Right atrium auricular region (tissue), 2 donors: ENCODE results near the gene KRTAP10-2. TPM values are rescaled to one million over a fixed set of nuclear protein-coding genes. Genes with fewer than 3 reads are reported as not detected.

ENCODE experiments used
- DNase-seq: peaks from one replicate; pipeline ENCODE4 v3.0.0-alpha.2; 2019; ENCODE audit warnings: low spot score
- H3K27ac ChIP-seq, 2 donors: fragments of 200-600 bp; sonication (generic); 1 replicate in 1 of 2; 2 replicates in 1 of 2; pipeline ENCODE4 v1.5.1; 2016 to 2019
- H3K27me3 ChIP-seq, 2 donors: fragments of 200-600 bp; sonication (generic); one replicate each; pipeline versions ENCODE4 v1.5.1 to v1.6.0; 2017 to 2019
- H3K36me3 ChIP-seq: fragments of 200-600 bp; sonication (generic); one replicate; pipeline ENCODE4 v1.5.1; 2016
- H3K4me1 ChIP-seq, 2 donors: fragments of 200-600 bp; sonication (generic); one replicate each; pipeline versions ENCODE4 v1.5.1 to v1.6.0; 2017 to 2019
- H3K4me3 ChIP-seq, 2 donors: fragments of 200-600 bp; sonication (generic); 1 replicate in 1 of 2; 2 replicates in 1 of 2; pipeline ENCODE4 v1.5.1; 2017 to 2019; ENCODE audit warnings: mild to moderate bottlenecking in 1 of 2, moderate library complexity in 1 of 2
- H3K9me3 ChIP-seq, 2 donors: fragments of 200-600 bp; sonication (generic); one replicate each; pipeline ENCODE4 v1.5.1; 2019
- CTCF ChIP-seq, 2 donors: fragments of 200-600 bp; sonication (generic); IDR thresholded peaks; one replicate each; pipeline ENCODE4 v1.5.1; 2019; ENCODE audit warnings: antibody characterized with exemption in 2 of 2
- total RNA-seq, 2 donors: library from RNA; depleted of rRNA; stranded (reverse); fragments of >200 nt; gene quantifications; one replicate each; pipeline ENCODE4 v1.1.0, GENCODE V29; 2016

The KRTAP10-2 gene
- total RNA-seq, 2 donors from 2014 or later: not detected

- H3K27me3 ChIP-seq: no peaks in the 10 kb centered on the region
- H3K4me1 ChIP-seq: no peaks in the 10 kb centered on the region
- no peaks in the 10 kb centered on the region for H3K36me3 ChIP-seq
- no peak for TF ChIP-seq CTCF (IDR thresholded peaks at IDR 0.05)
- H3K4me3 ChIP-seq: no peak overlapping the region
- no peak for DNase-seq
- no peaks in the 10 kb centered on the region for H3K9me3 ChIP-seq
- H3K27ac ChIP-seq: no peak overlapping the region
Measured at GRCh38 chr21:44522753-44523204, 28.5 kb downstream of the KRTAP10-2 start.

GRCh38 chr21:44521928-44522752 lies 29.2 kb downstream of the KRTAP10-2 start:
- H3K27me3 ChIP-seq: no peaks in the 10 kb centered on the region
- H3K9me3 ChIP-seq: no peaks in the 10 kb centered on the region
- no peaks in the 10 kb centered on the region for H3K4me1 ChIP-seq
- H3K4me3 ChIP-seq: no peak overlapping the region
- no peaks in the 10 kb centered on the region for H3K36me3 ChIP-seq
- no peak overlapping the region for H3K27ac ChIP-seq
- TF ChIP-seq CTCF (IDR thresholded peaks at IDR 0.05): no peak
- DNase-seq: no peak

- no peaks in the 10 kb centered on the region for H3K27me3 ChIP-seq
- no peak overlapping the region for H3K27ac ChIP-seq
- H3K36me3 ChIP-seq: no peaks in the 10 kb centered on the region
- no peak for TF ChIP-seq CTCF (IDR thresholded peaks at IDR 0.05)
- DNase-seq: no peak
- no peak overlapping the region for H3K4me3 ChIP-seq
- H3K9me3 ChIP-seq: no peaks in the 10 kb centered on the region
- no peaks in the 10 kb centered on the region for H3K4me1 ChIP-seq
Measured at GRCh38 chr21:44521301-44521927, 29.9 kb downstream of the KRTAP10-2 start.

GRCh38 chr21:44520326-44521300 lies 30.7 kb downstream of the KRTAP10-2 start:
- no peak for TF ChIP-seq CTCF (IDR thresholded peaks at IDR 0.05)
- no peak for DNase-seq
- Histone ChIP-seq H3K4me1 (no peaks in the 10 kb centered on the region), H3K27me3 (no peaks in the 10 kb centered on the region), H3K27ac (no peak overlapping the region), H3K4me3 (no peak overlapping the region), H3K9me3 (no peaks in the 10 kb centered on the region), H3K36me3 (no peaks in the 10 kb centered on the region)

- no peak for DNase-seq
Measured at GRCh38 chr21:44519346-44520325, 31.7 kb downstream of the KRTAP10-2 start.

More at GRCh38 chr21:44519346-44520325, 31.7 kb downstream of the KRTAP10-2 start:
- TF ChIP-seq CTCF (IDR thresholded peaks at IDR 0.05): no peak
- H3K4me1 ChIP-seq: no peaks in the 10 kb centered on the region
- no peaks in the 10 kb centered on the region for H3K9me3 ChIP-seq
- no peaks in the 10 kb centered on the region for H3K36me3 ChIP-seq
- H3K4me3 ChIP-seq: no peak overlapping the region
- no peaks in the 10 kb centered on the region for H3K27me3 ChIP-seq
- no peak overlapping the region for H3K27ac ChIP-seq
